DOHH2 (cell line): ENCODE results near the gene EML4.

Source experiments
- H3F3A ChIP-seq: fragments of 200-600 bp; sonication (generic), shearing (Covaris generic); 2 replicates; pipeline ENCODE4 v1.6.0; 2016; ENCODE audit warnings: antibody characterized with exemption, mild to moderate bottlenecking; ENCODE audit not compliant: control insufficient read depth, insufficient read depth
- H3K27ac ChIP-seq: fragments of 200-600 bp; sonication (generic); 2 replicates; pipeline ENCODE4 v1.5.1; 2014; ENCODE audit warnings: low read depth, mild to moderate bottlenecking, low read length, moderate library complexity
- H3K27me3 ChIP-seq: fragments of 200-600 bp; sonication (generic); 2 replicates; pipeline ENCODE4 v1.6.1; 2014; ENCODE audit warnings: mild to moderate bottlenecking, low read length, mixed read lengths; ENCODE audit not compliant: control insufficient read depth
- H3K36me3 ChIP-seq: fragments of 200-600 bp; sonication (generic); 2 replicates; pipeline ENCODE4 v1.6.1; 2014; ENCODE audit warnings: mild to moderate bottlenecking, low read length, moderate library complexity, mixed read lengths; ENCODE audit not compliant: control insufficient read depth
- H3K4me1 ChIP-seq: fragments of 200-600 bp; sonication (generic); 2 replicates; pipeline ENCODE4 v1.6.1; 2014; ENCODE audit warnings: mild to moderate bottlenecking, low read length, mixed read lengths; ENCODE audit not compliant: control insufficient read depth
- H3K4me2 ChIP-seq: fragments of 200-600 bp; sonication (generic); 2 replicates; pipeline ENCODE4 v1.6.0; 2014; ENCODE audit warnings: mild to moderate bottlenecking, low read length, moderate library complexity
- H3K4me3 ChIP-seq: fragments of 200-600 bp; sonication (generic); 2 replicates; pipeline ENCODE4 v1.5.1; 2014; ENCODE audit warnings: mild to moderate bottlenecking, low read length, mixed read lengths
- H3K79me2 ChIP-seq: fragments of 200-600 bp; sonication (generic); 2 replicates; pipeline ENCODE4 v1.6.1; 2014; ENCODE audit warnings: mild to moderate bottlenecking, low read length, mixed read lengths; ENCODE audit not compliant: control insufficient read depth
- H3K9me2 ChIP-seq: fragments of 200-600 bp; sonication (generic); replicated peaks from 2 replicates; pipeline ENCODE4 v1.6.1; 2014; ENCODE audit warnings: mild to moderate bottlenecking, low read length, mixed read lengths; ENCODE audit not compliant: control insufficient read depth
- H3K9me3 ChIP-seq: fragments of 200-600 bp; sonication (generic); 2 replicates; pipeline ENCODE4 v1.6.1; 2014; ENCODE audit warnings: antibody characterized with exemption, low read length, mixed read lengths; ENCODE audit not compliant: control insufficient read depth, insufficient read depth
- H4K20me1 ChIP-seq: fragments of 200-600 bp; sonication (generic); 2 replicates; pipeline ENCODE4 v1.6.0; 2014; ENCODE audit warnings: low read depth, mild to moderate bottlenecking, antibody characterized with exemption, low read length, moderate library complexity; ENCODE audit not compliant: control insufficient read depth, insufficient read depth
- EZH2phosphoT487 ChIP-seq: fragments of 200-600 bp; sonication (generic); IDR thresholded peaks from 2 replicates; pipeline ENCODE4 v1.6.1; 2017; ENCODE audit warnings: borderline replicate concordance, mild to moderate bottlenecking, antibody characterized with exemption, low read length, moderate library complexity, mixed read lengths
- TF ChIP-seq, protein P1 (sequence below): fragments of 200-600 bp; sonication (generic); IDR thresholded peaks from one replicate; pipeline ENCODE4 v1.5.1; 2014; ENCODE audit warnings: antibody characterized with exemption, mild to moderate bottlenecking, low read depth, low read length; ENCODE audit not compliant: poor library complexity, severe bottlenecking

Gene EML4

DNA sequence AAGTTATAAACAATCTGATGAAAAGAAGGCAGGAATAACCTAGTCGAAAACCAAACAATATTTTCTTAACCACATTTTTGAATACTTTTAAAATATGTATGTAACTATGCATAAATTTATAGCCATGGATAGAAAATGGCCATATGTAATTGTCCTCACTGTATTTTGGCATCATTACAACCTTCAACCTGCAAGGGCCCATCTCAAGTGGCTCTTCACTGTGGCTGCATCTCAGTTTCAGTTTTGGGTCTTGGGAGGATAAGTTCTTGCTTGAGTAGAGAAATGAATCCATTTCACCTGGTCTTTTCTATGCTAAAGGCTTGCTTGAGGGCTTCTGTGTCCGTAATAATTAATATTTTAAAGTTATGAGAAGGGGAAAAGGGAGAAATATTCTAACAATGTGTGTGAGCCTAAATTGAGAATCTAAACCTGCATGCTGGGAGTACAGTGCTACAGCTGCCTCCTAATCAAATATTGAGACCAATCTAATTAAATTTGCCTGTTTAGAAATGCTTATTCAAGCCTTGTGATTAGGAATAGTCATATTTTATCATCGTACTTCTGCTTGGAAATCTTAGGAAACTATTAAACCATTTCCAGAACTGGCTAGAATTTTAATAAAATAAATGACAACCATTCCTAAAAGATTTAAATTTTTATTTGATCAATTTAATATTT, 92.5 kb downstream of the EML4 start:
- no peak overlapping the region for H3K27ac ChIP-seq
- no peaks in the 10 kb centered on the region for H3K27me3 ChIP-seq

GRCh38 chr2:42266236-42266635, 97.1 kb downstream of the EML4 start:
- Histone ChIP-seq H3K4me2 (no peak overlapping the region), H3F3A (no peaks in the 10 kb centered on the region), H3K4me1 (no peaks in the 10 kb centered on the region), H3K9me3 (no peaks in the 10 kb centered on the region), H3K36me3 (no peaks in the 10 kb centered on the region), H3K79me2 (no peaks in the 10 kb centered on the region), H3K9me2 (no peaks in the 10 kb centered on the region), H3K27me3 (no peaks in the 10 kb centered on the region), H3K4me3 (no peak overlapping the region), H4K20me1 (no peaks in the 10 kb centered on the region), H3K27ac (no peak overlapping the region)
- TF ChIP-seq, protein P1, sequence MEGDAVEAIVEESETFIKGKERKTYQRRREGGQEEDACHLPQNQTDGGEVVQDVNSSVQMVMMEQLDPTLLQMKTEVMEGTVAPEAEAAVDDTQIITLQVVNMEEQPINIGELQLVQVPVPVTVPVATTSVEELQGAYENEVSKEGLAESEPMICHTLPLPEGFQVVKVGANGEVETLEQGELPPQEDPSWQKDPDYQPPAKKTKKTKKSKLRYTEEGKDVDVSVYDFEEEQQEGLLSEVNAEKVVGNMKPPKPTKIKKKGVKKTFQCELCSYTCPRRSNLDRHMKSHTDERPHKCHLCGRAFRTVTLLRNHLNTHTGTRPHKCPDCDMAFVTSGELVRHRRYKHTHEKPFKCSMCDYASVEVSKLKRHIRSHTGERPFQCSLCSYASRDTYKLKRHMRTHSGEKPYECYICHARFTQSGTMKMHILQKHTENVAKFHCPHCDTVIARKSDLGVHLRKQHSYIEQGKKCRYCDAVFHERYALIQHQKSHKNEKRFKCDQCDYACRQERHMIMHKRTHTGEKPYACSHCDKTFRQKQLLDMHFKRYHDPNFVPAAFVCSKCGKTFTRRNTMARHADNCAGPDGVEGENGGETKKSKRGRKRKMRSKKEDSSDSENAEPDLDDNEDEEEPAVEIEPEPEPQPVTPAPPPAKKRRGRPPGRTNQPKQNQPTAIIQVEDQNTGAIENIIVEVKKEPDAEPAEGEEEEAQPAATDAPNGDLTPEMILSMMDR = no peak
- no peak for TF ChIP-seq EZH2phosphoT487

More for the DNA sequence above, 92.5 kb downstream of the EML4 start:
- Histone ChIP-seq H3K79me2 (no peaks in the 10 kb centered on the region), H3K36me3 (no peaks in the 10 kb centered on the region), H3K9me2 (no peaks in the 10 kb centered on the region), H3K4me2 (no peak overlapping the region), H4K20me1 (no peaks in the 10 kb centered on the region), H3K4me1 (peaks cover 8% of the 10 kb centered on the region), H3F3A (0 out of 2 replicates have a peak, but pooled peaks cover 3% of the 10 kb centered on the region), H3K4me3 (no peak overlapping the region), H3K9me3 (no peaks in the 10 kb centered on the region)
- no peak for TF ChIP-seq EZH2phosphoT487
- TF ChIP-seq, protein P1 = no peak

- no peaks in the 10 kb centered on the region for H4K20me1 ChIP-seq
- no peaks in the 10 kb centered on the region for H3K27me3 ChIP-seq
- no peaks in the 10 kb centered on the region for H3K79me2 ChIP-seq
- H3K4me3 ChIP-seq = no peak overlapping the region
- TF ChIP-seq, protein P1 = no peak
- TF ChIP-seq EZH2phosphoT487 = no peak
- H3K9me2 ChIP-seq = no peaks in the 10 kb centered on the region
- H3F3A ChIP-seq = no peaks in the 10 kb centered on the region
- H3K4me1 ChIP-seq = no peaks in the 10 kb centered on the region
- H3K4me2 ChIP-seq = no peak overlapping the region
- H3K9me3 ChIP-seq = no peaks in the 10 kb centered on the region
- H3K36me3 ChIP-seq = no peaks in the 10 kb centered on the region
- no peak overlapping the region for H3K27ac ChIP-seq
Measured at GRCh38 chr2:42267530-42267929, 98.4 kb downstream of the EML4 start.
